ENCODE measurements around the gene PP2D1. TPM values are rescaled to one million over a fixed set of nuclear protein-coding genes. Genes with fewer than 3 reads are reported as not detected.

Gene PP2D1
- total RNA-seq = not detected in 2 replicates
- not detected in 2 replicates for polyA plus RNA-seq
- not detected in 2 replicates for polyA plus RNA-seq (2011; cell fraction: cytosol; rRNA removed)
- polyA plus RNA-seq (2011; cell fraction: nucleus; rRNA removed) = not detected in 2 replicates
- 0.20 and 0.22 TPM in 2 replicates for polyA plus RNA-seq (2012)
- polyA minus RNA-seq = not detected in 2 replicates
- not detected for polyA minus RNA-seq (2011; cell fraction: cytosol; rRNA and poly(A)+ RNA removed)
- not detected in 2 replicates for polyA minus RNA-seq (2011; cell fraction: nucleus; rRNA and poly(A)+ RNA removed)
- Bru-seq, nascent RNA = not detected
- not detected for BruChase-seq, experiment 1, labeled RNA remaining after a 6-hour chase
- not detected for BruChase-seq, experiment 2, labeled RNA remaining after a 2-hour chase
- long read RNA-seq, partial matches to known transcripts = 0 of 6 reads
- long read RNA-seq, other reads (novel, unspliced or antisense) = 6 of 6 reads

GRCh38 chr3:20012164-20012563 is at the start of gene PP2D1:
PP2D1 (minus strand) TSS chr3:20012264; CDS start chr3:20012072, 192 bp downstream.
- no peaks in the 10 kb centered on the region for H3K79me2 ChIP-seq (ENCODE audit: control insufficient read depth, insufficient read depth, low read length)
- H3K4me1 ChIP-seq (ENCODE audit: control insufficient read depth, extremely low read depth, insufficient read depth, low read length) = no peaks in the 10 kb centered on the region
- no peaks in the 10 kb centered on the region for H3K27me3 ChIP-seq (ENCODE audit: control insufficient read depth in 2 of 2, insufficient read depth in 2 of 2, low read length in 2 of 2)
- CTCF ChIA-PET = interaction anchor here (1.2 kb wide), 1 partner anchor 15 kb away, joined by 3 read pairs; no protein-coding TSS in a partner anchor
- TF ChIP-seq POLR2A (IDR thresholded peaks at IDR 0.05; ENCODE audit: low read depth, low read length) (no peak), MYC (IDR thresholded peaks at IDR 0.05; ENCODE audit: low read depth, low read length) (no peak), FOS (IDR thresholded peaks at IDR 0.05; ENCODE audit: borderline replicate concordance, insufficient read depth, low read length) (no peak), MAX (IDR thresholded peaks at IDR 0.05; ENCODE audit: insufficient read depth, insufficient read length) (no peak), EZH2 (IDR thresholded peaks at IDR 0.05; ENCODE audit: borderline replicate concordance, low read depth, low read length, severe bottlenecking) (no peak), JUN (IDR thresholded peaks at IDR 0.05; ENCODE audit: borderline replicate concordance, insufficient read depth, insufficient read length, low read depth) (no peak), POLR2AphosphoS5 (IDR thresholded peaks at IDR 0.05; ENCODE audit: insufficient read depth, low read depth, low read length) (no peak), CTCF (IDR thresholded peaks at IDR 0.05; ENCODE audit: extremely low read depth in 1 of 2, insufficient read depth in 1 of 2, low read depth in 1 of 2, low read length in 2 of 2) (no peak), GATA2 (IDR thresholded peaks at IDR 0.05; ENCODE audit: insufficient read depth, insufficient read length, low read depth, low read length) (no peak)
- dilution Hi-C loops (cut with MboI; ENCODE audit: extremely low pct_ligation_motif_present, low sequenced_read_pairs) (no loop called here), intact Hi-C loops (cut with micrococcal nuclease) (no loop called here)
- no peak within 1 kb of the TSS for H3K4me3 ChIP-seq (replicated peaks in 1 of 3; ENCODE audit: insufficient read depth in 1 of 3, low read depth in 1 of 3, low read length in 3 of 3)
- no peak within 1 kb of the TSS for H2AFZ ChIP-seq (ENCODE audit: low read depth, low read length)
- no peaks in the 10 kb centered on the region for H3K9me1 ChIP-seq (replicated peaks; ENCODE audit: control insufficient read depth, extremely low read depth, insufficient read depth, low read length)
- no TSS peak for BruUV-seq (replicated peaks)
- no peaks in the 10 kb centered on the region for H4K20me1 ChIP-seq (replicated peaks; ENCODE audit: control insufficient read depth, extremely low read depth, insufficient read depth, low read length)
- H3K9ac ChIP-seq (replicated peaks; ENCODE audit: extremely low read depth, insufficient read depth, low read length) = no peak within 1 kb of the TSS
- DNase-seq (ENCODE audit: low read depth, low spot score) (no peak), FAIRE-seq (no peak)
- no peak within 1 kb of the TSS for H3K27ac ChIP-seq (ENCODE audit: insufficient read depth, low read depth, low read length)
- POLR2A ChIA-PET = no interaction called here
- no peaks in the 10 kb centered on the region for H3K9me3 ChIP-seq (replicated peaks; ENCODE audit: control insufficient read depth, insufficient read depth, low read length)
- no peak within 1 kb of the TSS for H3K4me2 ChIP-seq (ENCODE audit: insufficient read depth, low read length)
- H3K36me3 ChIP-seq (ENCODE audit: control insufficient read depth in 2 of 2, extremely low read depth in 1 of 2, insufficient read depth in 2 of 2, low read length in 2 of 2) = no peaks in the 10 kb centered on the region
